Hepatocyte (in vitro differentiated cells): Measurements from ENCODE around the gene ARFGAP2.

ENCODE experiments used
- CTCF ChIP-seq: fragments of 200-600 bp; sonication (generic); IDR thresholded peaks from 2 replicates; pipeline ENCODE4 v1.5.1; 2016; ENCODE audit warnings: antibody characterized with exemption, mild to moderate bottlenecking; ENCODE audit not compliant: poor library complexity
- EZH2 ChIP-seq: fragments of 200-600 bp; sonication (generic); IDR thresholded peaks from 2 replicates; pipeline ENCODE4 v1.6.1; 2016; ENCODE audit warnings: antibody characterized with exemption, mild to moderate bottlenecking, borderline replicate concordance

GRCh38 chr11:47186700-47187695, 10.3 kb upstream of the ARFGAP2 start:
- TF ChIP-seq CTCF, result no peak
- TF ChIP-seq EZH2, result no peak
